GM10266 (cell line): ENCODE measurements around the gene GPR21.

Experiments
- DNase-seq: peaks from one replicate; pipeline ENCODE4 v3.0.0; 2012; ENCODE audit errors: extremely low spot score
- TF ChIP-seq, protein P1 (sequence below): IDR thresholded peaks from 2 replicates; pipeline ENCODE4 v1.5.1; 2012; ENCODE audit warnings: mild to moderate bottlenecking, low read depth; ENCODE audit not compliant: control insufficient read depth, insufficient read depth; ENCODE audit errors: missing control alignments

The GPR21 gene

DNA sequence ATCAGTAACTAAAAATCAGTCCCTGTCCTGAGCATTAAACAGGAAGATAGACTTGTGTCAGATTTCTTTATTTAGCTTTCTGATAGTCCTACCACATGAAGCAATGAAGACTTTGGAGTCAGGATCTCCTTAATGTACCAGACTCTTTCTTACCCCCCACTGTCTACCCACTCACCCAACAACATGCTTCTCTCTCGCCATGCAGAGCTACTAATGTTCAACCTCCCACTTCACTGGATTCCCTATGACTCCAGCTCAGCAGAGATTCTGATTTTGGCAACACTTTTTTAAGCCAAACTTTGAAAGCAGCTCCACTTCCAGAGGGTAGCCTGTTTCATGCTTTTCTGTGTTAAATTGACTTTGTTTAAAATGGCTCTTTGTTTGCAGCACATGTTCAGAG is 50.8 kb downstream of the GPR21 start:
- TF ChIP-seq, protein P1, sequence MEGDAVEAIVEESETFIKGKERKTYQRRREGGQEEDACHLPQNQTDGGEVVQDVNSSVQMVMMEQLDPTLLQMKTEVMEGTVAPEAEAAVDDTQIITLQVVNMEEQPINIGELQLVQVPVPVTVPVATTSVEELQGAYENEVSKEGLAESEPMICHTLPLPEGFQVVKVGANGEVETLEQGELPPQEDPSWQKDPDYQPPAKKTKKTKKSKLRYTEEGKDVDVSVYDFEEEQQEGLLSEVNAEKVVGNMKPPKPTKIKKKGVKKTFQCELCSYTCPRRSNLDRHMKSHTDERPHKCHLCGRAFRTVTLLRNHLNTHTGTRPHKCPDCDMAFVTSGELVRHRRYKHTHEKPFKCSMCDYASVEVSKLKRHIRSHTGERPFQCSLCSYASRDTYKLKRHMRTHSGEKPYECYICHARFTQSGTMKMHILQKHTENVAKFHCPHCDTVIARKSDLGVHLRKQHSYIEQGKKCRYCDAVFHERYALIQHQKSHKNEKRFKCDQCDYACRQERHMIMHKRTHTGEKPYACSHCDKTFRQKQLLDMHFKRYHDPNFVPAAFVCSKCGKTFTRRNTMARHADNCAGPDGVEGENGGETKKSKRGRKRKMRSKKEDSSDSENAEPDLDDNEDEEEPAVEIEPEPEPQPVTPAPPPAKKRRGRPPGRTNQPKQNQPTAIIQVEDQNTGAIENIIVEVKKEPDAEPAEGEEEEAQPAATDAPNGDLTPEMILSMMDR, result no peak
- no peak for DNase-seq
